ENCODE data around the gene CXCR3.

The CXCR3 gene

GRCh38 chrX:71659342-71659741 is 41.0 kb upstream of the CXCR3 start:
- Histone ChIP-seq H3K27ac (replicated peaks) (no peak overlapping the region), H3K4me3 (replicated peaks; ENCODE audit: insufficient read depth, low read length) (no peak overlapping the region), H3K27me3 (ENCODE audit: insufficient read depth, poor library complexity, severe bottlenecking) (no peaks in the 10 kb centered on the region)
- no peak for DNase-seq (ENCODE audit: low read depth in 1 of 2, low spot score in 1 of 2)
- no peak for TF ChIP-seq GABPA (IDR thresholded peaks at IDR 0.05; ENCODE audit: low read depth)
- no peak for TF ChIP-seq SPI1 (IDR thresholded peaks at IDR 0.05; ENCODE audit: borderline replicate concordance, low read depth)
- no peak for TF ChIP-seq POLR2AphosphoS5 (IDR thresholded peaks at IDR 0.05; ENCODE audit: low read depth)
- TF ChIP-seq REST (IDR thresholded peaks at IDR 0.05; ENCODE audit: insufficient replicate concordance, low read depth): no peak
- TF ChIP-seq CTCF (IDR thresholded peaks at IDR 0.05; ENCODE audit: insufficient read depth, low read length): no peak

GRCh38 chrX:71657267-71657666 is 39.0 kb upstream of the CXCR3 start:
- DNase-seq (ENCODE audit: low read depth in 1 of 2, low spot score in 1 of 2): no peak
- Histone ChIP-seq H3K27ac (replicated peaks) (no peak overlapping the region), H3K4me3 (replicated peaks; ENCODE audit: insufficient read depth, low read length) (no peak overlapping the region), H3K27me3 (ENCODE audit: insufficient read depth, poor library complexity, severe bottlenecking) (no peaks in the 10 kb centered on the region)
- TF ChIP-seq CTCF (IDR thresholded peaks at IDR 0.05; ENCODE audit: insufficient read depth, low read length) (no peak), REST (IDR thresholded peaks at IDR 0.05; ENCODE audit: insufficient replicate concordance, low read depth) (no peak), SPI1 (IDR thresholded peaks at IDR 0.05; ENCODE audit: borderline replicate concordance, low read depth) (no peak), GABPA (IDR thresholded peaks at IDR 0.05; ENCODE audit: low read depth) (no peak), POLR2AphosphoS5 (IDR thresholded peaks at IDR 0.05; ENCODE audit: low read depth) (no peak)

- H3K27me3 ChIP-seq (ENCODE audit: insufficient read depth, poor library complexity, severe bottlenecking): no peaks in the 10 kb centered on the region
- H3K27ac ChIP-seq (replicated peaks): no peak overlapping the region
- no peak for TF ChIP-seq REST (IDR thresholded peaks at IDR 0.05; ENCODE audit: insufficient replicate concordance, low read depth)
- TF ChIP-seq SPI1 (IDR thresholded peaks at IDR 0.05; ENCODE audit: borderline replicate concordance, low read depth): no peak
- no peak for TF ChIP-seq CTCF (IDR thresholded peaks at IDR 0.05; ENCODE audit: insufficient read depth, low read length)
- H3K4me3 ChIP-seq (replicated peaks; ENCODE audit: insufficient read depth, low read length): no peak overlapping the region
- DNase-seq (ENCODE audit: low read depth in 1 of 2, low spot score in 1 of 2): no peak
These were observed 35.0 kb upstream of the CXCR3 start for GRCh38 chrX:71653344-71653743.

Data from HL-60 (cell line).